Measurements from ENCODE around the gene EPHB4.
A peak's percentile ranks its signal among the peaks of the same experiment; 100 is the strongest.
"Not testable (repeated sequence)": the region's sequence is repeated elsewhere in the genome, so short reads cannot be mapped to it uniquely, and the experiment has no call there.

Gene EPHB4

DNA sequence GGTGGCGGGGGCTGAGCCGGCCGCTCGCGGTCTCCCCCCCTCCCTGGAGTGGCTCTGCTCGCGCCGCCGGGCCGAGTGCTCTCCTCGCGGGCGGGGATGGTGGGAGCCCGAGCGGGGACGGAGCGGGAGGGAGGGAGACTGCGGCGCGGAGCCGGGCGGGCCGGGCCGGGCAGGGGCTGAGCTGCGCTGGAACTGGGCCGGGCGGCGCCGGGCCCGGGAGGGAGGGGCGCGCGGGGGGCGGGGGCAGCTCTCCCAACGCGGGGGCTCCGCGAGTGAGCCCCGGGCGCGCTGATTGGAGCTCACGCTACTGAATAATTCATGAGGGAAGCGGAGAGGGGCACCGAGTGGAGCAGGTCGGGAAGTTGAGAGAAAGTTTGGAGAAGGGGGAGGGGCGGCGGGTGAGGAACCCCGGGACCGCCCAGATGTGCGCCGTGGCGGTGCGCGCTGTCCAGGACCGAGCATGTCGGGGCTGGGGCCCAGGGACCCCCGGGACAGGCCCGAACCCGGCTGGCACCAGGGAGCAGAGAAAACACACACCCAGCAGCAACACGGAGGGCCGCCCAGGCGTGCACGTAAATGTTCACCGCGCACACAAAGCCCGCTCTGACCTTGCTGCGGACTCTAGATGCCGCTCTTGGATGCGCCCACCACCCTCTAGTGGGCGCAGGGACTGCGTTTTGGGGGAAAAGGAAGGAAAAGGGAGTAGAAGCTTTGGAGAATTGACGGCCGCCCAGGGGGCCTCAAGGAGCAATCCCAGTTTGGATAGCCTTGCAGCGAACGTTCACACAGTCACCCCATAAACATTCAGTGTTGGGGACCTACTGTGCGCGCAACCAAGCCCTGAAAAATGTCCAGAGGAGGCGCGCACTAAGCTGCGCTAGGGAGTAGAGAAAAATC is at the start of gene EPHB4:
TSS of gene EPHB4 (minus strand) at position 194 of the 897 bp plus-strand sequence. CDS start 493 bp downstream, outside the sequence.
- DNase-seq (ENCODE audit: low spot score), result peak; percentile 94

DNA sequence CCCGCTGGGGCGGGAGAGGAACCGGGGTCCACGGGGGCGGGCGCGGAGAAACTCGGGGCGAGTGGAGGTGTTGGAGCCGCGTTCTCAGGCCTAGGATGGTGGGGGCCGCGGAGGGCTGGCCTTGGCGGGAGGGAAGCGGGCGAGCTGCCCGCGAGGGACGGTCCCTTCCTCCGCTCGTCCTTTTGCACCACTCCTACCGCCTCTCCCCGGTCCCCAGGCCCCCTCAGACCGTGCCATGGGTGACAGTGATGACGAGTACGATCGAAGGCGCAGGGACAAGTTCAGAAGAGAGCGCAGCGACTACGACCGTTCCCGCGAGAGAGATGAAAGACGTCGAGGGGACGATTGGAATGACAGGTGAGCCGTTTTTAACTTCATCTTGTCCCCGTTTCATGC is 48.0 kb upstream of the EPHB4 start:
- DNase-seq (ENCODE audit: low spot score), result peak; percentile 35

DNA sequence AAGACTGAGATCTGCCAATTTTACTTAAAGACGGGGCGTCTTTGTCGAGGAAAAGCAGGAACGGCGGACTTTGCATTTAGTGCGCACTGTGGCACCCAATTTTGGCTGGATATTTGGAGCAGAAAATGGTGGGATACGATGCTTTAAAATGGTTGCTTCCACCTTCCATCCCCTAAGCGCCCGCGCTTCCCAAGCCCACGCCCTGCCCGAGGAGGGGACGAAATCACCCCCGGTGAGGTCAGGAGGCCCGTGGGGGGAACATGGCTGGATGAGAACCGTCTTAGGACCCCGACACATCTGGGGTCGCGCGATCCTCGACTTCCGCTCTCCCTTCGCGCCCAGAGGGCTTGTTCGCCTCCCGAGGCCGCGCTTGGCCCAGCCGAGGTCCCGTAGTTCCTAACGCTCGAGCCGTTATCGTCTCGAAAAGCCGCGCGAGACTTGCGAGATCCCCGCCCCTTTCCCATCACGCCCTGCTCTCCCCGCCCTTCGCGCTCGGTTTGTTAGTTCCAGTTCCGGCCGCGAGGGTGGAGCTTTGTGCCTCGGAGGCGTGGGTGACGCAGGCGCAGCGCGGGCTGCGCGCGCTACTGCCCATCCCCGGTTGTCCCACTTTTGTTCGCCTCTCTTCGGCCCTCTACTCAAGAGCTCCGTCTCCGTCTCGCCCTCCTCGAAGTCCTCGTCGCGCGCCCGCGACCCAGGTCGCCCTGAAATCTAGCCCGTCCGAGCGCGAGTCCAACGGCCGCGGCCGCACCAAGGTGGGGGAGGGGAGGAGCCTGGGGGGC is 47.4 kb upstream of the EPHB4 start, which contains the start of gene SRRT:
TSS of gene SRRT (plus strand) at position 527 of the 779 bp plus-strand sequence. CDS start 488 bp downstream, outside the sequence.
- DNase-seq (ENCODE audit: low spot score), result peak; percentile 100

DNA sequence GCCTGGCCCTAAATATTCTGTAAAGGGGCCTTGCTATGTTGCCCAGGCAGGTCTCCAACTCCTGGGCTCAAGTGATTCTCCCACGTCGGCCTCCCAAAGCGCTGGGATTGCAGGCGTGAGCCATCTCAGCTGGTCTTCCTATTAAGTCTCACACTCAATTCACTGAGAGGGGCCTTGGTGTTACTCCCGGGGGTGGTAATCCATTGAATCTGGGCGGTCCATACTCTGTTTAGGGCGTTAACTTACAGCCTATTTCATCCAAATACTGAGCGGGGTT is 46.9 kb upstream of the EPHB4 start:
- no peak for DNase-seq (ENCODE audit: low spot score)

DNA sequence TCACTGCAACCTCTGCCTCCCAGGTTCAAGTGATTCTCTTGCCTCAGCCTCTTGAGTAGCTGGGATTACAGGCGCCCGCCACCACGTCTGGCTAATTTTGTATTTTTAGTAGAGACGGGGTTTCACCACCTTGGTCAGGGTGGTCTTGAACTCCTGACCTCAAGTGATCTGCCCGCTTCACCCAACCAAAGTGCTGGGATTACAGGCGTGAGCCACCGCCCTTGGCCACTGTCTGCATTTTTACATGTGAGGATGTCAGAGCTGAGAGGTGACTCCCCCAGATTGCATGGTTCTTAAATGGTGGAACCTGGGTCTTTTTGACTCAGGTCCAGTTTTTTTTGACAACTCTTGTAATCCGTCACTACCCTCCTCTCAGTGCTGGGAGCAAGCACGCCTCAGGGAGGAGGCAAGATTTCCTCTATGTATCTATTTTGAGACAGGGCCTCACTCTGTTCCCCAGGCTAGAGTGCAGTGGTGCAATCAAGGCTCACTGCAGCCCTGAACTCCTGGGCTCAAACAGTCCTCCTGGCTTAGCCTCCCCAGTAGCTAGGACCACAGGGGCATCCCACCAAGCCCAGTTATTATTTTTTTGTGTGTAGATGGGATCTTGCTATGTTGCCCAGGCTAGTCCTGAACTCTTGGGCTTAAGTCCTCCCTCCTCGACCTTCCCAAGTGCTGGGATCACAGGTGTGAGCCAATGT is 46.4 kb upstream of the EPHB4 start:
- DNase-seq (ENCODE audit: low spot score), result no peak

DNA sequence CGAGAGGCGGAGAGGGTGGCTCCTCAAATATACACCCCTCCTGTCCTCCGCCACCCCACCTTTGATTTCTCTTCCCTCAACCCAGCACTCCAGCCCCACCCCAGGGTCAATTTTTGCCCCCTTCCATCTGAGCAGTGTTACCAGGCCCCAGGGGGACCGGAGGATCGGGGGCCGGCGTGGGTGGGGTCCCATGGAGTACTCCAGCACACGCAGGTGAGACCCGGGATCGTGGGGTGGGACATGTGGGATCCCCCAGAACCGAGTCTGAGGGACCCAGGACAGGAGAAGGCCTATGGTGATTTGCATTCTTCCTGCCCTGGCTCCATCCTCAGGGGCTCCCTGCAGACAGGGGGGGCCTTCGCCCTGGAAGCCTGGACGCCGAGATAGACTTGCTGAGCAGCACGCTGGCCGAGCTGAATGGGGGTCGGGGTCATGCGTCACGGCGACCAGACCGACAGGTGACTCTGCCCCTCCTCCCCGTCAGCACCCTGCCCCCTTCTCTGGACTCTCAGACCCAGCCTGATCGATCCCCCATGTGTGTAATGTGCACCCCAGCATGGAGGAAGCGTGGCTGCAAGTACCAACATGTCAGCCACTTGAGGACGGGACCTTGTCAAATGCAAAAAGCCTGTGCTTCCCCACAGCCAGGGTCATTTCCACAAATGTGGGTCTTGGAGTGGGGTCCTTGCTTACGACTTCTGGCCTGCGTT is 40.6 kb upstream of the EPHB4 start:
- DNase-seq (ENCODE audit: low spot score), result no peak

DNA sequence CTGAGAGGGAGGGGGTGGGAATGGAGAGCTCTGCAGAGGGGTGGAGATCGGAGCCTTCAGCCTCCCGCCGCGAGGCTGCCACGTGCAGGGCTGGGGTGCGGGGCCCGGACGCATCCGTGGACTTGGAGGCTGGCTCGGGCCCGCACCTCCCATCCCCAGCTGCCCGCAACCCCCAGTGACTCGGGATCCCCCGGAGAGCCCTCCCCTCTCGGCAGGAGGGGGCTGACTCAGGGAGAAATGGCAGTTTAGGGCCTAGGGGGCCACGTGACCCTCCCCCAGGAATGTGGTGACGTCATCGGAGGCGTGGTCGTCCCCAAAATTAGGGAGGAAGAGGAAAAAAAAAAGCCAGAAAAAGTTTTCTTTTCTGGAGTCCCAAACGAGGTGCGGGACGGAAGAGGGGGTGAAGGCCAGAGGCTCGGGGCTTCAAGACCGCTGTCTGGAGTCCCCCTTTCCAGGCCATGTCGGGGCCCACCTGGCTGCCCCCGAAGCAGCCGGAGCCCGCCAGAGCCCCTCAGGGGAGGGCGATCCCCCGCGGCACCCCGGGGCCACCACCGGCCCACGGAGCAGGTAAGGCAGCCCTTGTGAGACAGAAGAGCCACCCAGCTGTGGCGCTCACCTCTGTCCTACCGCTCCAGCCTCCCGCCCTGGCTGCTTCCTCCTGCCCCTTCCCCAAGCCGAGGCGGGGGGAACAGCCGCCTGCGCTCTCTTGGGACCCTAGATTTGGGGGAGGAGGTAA is 39.9 kb upstream of the EPHB4 start, which contains the start of gene TRIP6:
TSS of gene TRIP6 (plus strand) at position 348 of the 736 bp plus-strand sequence. CDS start at position 459, 111 bp downstream.
- DNase-seq (ENCODE audit: low spot score), result peak; percentile 71

DNA sequence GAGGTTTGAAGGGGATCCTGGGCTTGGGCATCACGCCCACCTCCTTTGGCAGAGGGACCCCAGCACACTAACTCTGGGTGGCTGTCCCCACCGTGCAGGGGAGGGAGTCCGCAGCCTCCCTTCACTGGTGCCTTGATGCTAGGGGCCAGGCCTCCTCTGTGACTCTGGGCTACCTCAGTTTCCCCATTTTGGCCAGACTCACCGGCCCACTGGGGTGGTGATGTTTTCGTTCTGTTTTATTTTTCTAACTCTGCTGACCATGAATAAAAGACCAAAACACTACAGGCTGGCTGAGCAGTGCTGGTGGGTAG is 39.4 kb upstream of the EPHB4 start:
- no peak for DNase-seq (ENCODE audit: low spot score)

DNA sequence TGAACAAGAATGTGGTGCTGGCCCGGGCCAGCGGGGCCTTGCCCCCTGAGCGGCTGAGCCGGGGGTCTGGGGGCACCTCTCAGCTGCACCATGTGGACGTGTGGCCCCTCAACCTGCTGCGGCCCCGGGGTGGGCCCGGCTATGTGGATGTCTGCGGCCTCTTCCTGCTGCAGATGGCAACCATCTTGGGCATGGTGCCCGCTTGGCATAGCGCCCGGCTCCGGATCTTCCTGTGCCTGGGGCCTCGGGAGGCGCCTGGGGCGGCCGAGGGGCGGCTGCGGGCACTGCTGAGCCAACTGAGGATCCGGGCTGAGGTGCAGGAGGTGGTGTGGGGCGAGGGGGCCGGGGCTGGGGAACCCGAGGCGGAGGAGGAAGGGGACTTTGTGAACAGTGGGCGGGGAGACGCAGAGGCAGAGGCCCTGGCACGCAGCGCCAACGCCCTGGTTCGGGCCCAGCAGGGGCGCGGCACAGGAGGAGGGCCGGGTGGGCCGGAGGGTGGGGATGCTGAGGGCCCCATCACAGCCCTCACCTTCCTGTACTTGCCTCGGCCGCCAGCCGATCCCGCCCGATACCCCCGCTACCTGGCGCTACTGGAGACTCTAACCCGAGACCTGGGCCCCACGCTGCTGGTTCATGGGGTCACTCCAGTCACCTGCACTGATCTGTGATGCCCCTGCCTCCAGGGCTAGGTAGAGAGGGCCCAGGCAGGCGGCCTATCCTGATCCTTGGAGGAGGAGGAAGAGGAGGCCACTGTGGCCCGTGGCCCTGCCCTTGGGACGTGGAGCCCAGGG is 38.8 kb upstream of the EPHB4 start:
- peak; percentile 68 for DNase-seq (ENCODE audit: low spot score)

DNA sequence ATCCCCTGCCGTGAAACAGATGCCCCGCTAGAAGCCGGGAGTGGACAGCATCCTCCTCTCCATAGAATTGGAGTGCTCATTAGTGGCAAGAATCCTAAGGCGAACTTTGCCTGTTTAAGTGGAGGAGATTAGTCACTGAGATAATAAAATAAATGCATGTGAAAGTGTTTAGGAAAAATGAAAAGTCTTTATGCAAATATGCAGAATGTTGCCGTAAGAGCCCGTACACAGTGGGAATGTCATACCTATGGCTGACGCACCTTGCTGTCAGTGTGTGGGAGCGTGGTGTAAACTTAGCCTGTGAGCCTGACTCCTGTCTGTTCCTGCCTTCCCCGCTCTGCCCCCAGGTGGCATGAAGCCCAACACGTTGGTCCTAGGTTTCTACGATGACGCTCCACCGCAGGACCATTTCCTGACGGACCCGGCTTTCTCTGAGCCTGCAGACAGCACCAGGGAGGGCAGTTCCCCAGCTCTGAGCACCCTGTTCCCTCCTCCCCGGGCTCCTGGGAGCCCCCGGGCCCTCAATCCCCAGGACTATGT is 38.1 kb upstream of the EPHB4 start:
- peak; percentile 49 for DNase-seq (ENCODE audit: low spot score)

DNA sequence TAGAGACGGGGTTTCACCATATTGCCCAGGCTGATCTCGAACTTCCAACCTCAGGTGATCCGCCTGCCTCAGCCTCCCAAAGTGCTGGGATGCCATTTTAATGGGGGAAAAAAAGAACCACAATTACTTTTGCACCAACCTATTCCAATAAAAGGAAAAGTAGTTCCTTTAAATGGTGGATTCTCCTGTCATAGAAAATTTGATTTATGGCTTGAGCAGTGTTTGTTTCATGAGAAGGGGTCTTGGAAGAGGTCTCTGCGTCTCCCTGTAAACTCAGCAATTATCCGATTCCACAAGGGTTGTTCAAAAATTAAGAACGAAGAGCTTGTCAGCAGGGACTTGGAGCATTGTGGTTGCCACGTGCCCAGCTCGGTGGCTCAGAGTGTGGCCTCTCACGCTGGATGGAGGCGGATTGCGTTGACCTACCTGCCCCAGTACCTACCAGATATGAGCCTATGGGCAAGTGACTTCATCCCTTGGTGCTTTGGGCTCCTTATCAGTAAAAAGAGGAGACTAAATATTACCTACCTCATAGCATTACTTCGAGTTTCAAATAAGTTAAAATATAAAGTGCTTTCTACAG is 37.0 kb upstream of the EPHB4 start:
- DNase-seq (ENCODE audit: low spot score), result no peak

DNA sequence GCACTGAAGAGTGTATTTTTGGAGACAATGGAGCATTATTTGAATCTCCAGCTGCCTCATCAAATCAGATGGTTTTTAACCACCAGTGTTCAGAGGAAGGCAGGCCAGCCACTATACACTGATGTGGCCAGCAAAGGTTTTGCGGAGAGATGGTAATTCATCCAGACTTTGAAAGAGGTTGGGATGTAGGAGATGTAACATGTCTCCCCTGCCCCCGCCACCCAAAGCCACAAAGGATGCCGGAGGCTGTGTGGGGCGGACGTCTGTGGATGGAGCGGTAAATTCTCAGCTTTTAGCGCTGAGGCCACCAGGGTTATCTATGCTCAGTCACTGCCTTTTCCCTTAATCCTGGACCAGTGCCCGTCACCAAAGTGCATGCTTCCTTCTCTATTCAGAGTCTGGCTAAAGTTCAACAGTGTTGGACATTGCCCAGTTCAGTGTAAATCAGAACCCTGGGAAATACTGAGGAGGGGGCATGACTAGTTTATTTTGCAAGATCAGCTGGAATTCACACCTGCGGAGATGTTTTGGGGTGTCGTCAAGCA is 36.2 kb upstream of the EPHB4 start:
- no peak for DNase-seq (ENCODE audit: low spot score)

DNA sequence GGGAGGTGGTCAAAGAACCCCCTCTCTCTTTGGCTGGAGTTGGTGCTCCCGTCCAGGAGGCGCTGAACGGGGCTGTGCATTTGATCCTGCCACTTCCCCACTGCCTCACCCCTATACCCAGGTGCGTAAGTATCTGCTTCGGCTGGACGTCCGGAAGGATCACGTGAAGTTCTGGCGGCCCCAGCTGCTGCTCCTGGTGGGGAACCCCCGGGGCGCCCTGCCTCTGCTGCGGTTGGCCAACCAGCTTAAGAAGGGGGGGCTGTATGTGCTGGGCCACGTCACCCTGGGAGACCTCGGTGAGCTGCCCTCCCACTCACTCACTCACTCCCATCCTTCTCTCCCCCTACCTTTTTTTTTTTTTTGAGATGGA is 34.3 kb upstream of the EPHB4 start:
- DNase-seq (ENCODE audit: low spot score), result no peak

DNA sequence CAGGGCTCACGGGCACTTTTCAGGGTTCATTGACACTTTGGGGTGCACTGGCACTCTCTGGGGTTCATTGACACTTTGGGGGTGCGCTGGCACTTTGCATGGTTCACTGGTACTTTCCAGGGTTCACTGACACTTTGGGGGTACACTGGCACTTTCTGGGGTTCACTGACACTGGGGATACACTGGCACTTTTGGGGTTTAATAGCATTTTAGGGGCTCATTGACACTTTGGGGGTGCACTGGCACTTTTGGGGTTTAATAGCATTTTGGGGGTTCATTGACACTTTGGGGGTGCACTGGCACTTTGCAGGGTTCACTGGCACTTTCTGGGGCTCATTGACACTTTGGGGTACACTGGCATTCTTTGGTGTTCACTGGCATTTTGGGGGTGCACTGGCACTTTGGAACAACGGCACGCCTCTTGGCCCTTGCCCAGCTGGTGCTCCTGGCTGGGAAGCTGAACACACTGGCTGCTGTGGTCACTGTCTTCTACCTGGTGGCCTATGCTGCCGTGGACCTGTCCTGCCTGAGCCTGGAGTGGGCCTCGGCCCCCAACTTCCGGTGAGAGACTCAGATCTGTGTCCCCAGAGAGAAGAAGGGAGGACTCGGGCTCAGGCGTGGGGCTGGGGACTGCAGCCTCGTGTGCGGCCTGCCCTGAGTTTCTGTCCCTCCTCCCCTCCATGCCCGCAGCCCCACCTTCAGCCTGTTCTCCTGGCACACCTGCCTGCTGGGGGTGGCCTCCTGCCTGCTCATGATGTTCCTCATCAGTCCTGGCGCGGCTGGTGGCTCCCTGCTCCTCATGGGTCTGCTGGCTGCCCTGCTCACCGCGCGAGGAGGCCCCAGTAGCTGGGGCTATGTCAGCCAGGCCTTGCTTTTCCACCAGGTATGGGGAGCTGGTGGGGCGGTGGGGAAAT is 33.6 kb upstream of the EPHB4 start:
- no peak for DNase-seq (ENCODE audit: low spot score)

DNA sequence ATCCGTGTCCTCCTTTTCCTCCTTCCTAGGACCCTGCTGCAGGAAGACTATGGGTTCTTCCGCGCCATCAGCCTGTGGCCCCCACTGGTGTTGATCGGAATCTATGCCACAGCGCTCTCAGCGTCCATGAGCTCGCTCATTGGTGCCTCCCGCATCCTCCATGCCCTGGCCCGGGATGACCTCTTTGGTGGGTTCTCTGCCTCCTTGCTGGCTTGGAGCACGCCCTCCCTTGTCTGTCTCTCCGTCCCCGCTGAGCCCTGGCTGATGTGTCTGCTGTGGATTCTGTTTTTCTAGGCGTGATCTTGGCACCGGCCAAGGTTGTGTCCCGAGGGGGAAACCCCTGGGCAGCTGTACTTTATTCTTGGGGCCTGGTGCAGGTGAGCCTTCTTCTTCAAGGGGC is 32.5 kb upstream of the EPHB4 start:
- DNase-seq (ENCODE audit: low spot score), result no peak

DNA sequence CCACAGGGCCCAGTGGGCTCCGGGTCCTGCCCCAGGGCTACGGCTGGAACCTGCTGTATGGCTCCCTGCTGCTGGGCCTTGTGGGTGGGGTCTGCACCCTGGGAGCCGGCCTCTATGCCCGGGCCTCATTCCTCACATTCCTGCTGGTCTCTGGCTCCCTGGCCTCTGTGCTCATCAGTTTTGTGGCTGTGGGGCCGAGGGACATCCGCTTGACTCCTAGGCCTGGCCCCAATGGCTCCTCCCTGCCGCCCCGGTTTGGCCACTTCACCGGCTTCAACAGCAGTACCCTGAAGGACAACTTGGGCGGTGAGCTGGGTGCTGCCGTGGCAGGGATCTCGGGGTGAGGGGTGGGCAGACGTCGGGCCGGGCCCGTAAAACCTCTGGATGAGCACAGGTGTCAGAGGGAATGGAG is 29.6 kb upstream of the EPHB4 start:
- no peak for DNase-seq (ENCODE audit: low spot score)

DNA sequence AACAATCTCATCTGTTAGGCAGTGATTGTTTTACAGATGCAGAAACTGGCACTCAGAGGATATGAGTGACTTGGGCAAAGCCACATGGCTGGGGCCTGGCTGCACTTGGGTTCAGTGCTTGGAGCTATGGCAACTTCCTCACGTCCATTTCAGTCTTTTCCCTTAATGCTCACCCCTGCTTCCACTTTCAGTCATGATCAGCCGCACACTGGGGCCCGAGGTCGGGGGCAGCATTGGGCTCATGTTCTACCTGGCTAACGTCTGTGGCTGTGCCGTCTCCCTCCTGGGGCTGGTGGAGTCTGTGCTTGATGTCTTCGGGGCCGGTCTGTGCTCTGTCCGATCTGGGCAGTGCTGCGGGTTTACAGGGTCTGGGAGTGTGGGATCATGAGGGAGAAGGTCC is 28.2 kb upstream of the EPHB4 start:
- DNase-seq (ENCODE audit: low spot score), result no peak

DNA sequence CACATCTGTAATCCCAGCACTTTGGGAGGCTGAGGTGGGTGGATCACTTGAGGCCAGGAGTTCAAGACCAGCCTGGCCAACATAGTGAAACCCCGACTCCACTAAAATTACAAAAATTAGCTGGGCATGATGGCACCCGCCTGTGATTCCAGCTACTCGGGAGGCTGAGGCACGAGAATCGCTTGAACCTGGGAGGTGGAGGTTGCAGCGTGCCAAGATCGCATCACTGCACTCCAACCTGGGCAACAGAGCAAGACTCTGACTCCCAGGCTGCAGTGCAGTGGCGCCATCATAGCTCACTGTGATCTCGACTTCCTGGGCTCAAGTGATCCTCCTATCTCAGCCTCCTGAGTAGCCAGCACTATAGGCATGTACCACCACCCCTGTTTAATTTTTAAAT is 27.6 kb upstream of the EPHB4 start:
- DNase-seq (ENCODE audit: low spot score), result not testable (repeated sequence)

All from LoVo (cell line).